GM12801 (cell line): ENCODE results near the gene RAB2B.

Experiments used
- TF ChIP-seq, protein P1 (sequence below): IDR thresholded peaks from one replicate; pipeline ENCODE4 v1.5.1; 2011; ENCODE audit warnings: control low read depth; ENCODE audit not compliant: insufficient read length; ENCODE audit errors: extremely low read depth

RAB2B gene

DNA sequence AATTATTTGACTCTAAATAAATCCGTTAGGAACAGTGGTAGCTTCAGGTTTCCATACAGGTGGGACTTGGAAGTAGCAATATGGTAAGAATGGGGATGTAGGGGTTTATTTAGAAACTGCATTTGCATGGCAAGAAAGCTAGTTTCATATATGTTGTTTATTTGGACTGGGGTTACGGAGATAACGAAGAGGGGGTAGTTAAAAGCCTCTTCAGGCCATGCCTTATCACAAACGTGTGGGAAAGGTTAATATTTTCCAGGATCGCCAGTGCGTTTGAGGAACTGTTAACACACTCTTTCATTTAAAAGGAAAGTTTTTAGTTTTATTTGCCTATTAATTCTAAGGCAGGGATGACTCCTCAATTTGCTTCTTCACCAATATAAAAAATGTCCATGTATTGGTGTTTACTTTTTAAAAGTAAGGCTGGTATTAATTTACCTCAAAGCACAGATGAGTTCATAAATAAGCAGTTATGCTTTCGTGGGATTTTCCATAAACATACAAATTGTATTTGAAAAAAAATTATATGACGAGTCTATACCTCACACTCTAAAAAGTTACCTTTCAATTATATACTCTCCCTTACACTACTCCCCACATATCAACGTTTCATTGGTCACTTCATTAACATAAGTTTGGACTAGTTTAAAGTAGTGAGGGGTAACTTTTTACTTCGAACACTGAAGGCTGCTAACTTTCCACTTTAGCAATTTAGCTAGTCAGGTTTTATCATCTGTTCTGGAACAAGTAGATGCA is 814 bp downstream of the RAB2B start:
- TF ChIP-seq, protein P1, sequence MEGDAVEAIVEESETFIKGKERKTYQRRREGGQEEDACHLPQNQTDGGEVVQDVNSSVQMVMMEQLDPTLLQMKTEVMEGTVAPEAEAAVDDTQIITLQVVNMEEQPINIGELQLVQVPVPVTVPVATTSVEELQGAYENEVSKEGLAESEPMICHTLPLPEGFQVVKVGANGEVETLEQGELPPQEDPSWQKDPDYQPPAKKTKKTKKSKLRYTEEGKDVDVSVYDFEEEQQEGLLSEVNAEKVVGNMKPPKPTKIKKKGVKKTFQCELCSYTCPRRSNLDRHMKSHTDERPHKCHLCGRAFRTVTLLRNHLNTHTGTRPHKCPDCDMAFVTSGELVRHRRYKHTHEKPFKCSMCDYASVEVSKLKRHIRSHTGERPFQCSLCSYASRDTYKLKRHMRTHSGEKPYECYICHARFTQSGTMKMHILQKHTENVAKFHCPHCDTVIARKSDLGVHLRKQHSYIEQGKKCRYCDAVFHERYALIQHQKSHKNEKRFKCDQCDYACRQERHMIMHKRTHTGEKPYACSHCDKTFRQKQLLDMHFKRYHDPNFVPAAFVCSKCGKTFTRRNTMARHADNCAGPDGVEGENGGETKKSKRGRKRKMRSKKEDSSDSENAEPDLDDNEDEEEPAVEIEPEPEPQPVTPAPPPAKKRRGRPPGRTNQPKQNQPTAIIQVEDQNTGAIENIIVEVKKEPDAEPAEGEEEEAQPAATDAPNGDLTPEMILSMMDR = no peak

DNA sequence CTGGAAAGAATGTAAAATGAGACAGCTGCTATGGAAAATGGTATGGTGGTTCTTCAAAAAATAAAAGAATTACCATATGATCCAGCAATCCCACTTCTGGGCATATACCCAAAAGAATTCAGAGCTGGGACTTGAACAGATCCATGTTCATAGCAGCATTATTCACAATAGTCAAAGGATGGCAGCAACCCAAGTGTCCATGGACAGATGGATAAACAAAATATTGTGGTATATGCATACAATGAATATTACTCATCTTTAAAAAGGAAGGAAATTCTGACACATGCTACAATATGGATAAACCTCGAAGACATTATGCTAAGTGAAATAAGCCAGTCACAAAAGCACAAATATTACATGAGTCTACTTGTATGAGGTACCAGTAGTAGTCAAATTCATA is 9.1 kb downstream of the RAB2B start:
- TF ChIP-seq, protein P1 = no peak

DNA sequence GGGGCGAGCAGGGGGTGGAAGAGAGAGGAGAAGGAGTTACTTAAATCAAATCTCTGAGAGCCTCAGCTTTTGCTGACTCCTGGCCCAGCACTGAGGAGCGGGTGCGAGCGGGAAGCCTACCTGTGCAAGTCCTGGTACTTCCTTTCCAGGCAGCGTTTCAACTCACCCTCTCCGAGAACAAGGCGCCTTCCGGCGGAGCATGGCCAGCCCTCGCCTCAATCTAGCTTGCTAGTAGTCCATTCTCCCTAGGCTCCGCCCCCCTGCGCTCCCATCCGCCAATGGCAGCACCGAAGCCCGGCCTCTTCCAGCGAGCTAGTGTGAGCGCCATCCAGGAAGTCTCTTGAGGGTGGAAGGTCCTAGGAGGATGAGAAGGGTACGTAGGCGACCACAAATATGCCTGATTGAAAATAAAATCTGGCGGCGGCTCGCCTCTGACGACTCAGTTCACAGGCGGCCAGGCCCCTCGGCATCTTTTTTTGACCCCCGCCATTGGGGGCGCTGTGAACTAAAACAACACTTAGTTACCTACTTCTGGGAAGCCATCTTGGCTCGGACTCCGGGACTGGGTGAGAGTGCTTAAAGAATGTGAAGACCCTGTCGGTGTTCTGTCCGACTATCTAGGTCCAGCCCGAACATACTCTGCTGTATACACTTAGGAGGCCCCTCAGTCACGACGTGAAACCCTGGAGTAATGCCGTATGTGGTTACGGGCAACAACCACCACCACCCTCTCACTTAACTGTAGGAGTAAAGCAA is 20.7 kb downstream of the RAB2B start, which contains the start of gene CHD8:
Gene CHD8, minus strand, starts transcription at position 212 of the 756 bp plus-strand sequence. CDS start 24,480 bp downstream, outside the sequence.
- TF ChIP-seq, protein P1 = no peak

DNA sequence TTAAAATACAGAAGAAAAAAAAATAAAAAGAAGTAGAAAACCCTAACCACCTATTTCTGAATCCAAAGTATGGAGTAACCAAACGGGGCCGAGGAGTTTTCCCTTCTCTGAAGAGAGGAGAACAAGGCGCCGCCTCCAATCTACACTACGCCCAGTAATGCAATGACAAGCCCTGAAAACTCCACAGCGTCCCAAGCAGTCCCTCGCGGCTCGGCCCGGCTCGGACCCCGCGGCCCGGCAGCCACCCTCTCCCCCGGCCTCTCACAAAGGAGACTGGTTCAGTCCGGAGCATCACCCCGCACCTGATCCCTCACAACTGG is 21.2 kb downstream of the RAB2B start:
- TF ChIP-seq, protein P1 = no peak

DNA sequence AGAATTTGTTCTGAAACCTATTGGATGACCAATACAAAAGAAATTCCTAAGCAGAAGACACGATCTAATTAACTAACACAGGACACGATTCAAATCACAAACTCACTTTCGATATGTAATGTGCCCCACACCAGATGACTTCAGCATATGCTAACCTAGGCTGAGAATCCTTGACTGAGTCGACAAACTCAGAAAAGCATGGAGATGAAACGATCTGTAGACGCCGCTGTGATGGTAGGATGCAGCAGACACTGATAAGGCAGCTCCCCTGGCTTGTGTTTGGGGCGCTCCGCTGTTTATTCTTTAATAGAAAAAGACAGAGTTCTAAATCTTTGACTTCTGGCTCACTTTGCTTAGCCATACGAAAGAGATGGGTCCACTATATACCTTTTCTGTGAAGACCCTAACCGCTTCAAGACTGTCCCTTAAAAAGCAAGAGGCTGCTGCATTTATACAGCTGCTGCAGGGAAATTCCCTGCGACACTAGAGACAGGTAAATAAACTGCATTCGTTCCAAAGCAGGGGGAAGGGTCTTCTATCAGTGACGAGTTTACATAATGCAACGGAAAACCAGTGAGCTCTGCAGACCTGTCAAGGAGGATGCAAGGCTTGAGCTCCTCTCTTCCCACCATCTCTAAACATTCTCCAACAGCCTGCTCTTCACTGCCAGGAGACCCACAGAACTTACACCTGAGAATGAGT is 21.8 kb downstream of the RAB2B start:
- TF ChIP-seq, protein P1 = no peak

DNA sequence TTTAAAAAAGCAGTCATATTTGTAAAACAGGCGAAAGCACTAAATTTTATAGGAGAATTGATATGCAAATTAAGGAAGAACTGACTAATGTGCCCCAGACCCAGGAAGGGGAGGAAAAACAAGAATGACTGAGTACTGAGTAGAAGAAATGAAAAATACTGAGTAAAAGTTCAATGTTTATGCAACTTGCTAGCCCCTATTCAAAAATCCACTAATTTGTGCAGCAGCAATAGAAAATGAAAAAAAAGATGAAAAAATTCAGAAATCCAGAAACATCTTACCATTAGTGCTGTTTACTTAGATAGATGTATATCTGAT is 26.9 kb downstream of the RAB2B start:
- TF ChIP-seq, protein P1 = no peak

DNA sequence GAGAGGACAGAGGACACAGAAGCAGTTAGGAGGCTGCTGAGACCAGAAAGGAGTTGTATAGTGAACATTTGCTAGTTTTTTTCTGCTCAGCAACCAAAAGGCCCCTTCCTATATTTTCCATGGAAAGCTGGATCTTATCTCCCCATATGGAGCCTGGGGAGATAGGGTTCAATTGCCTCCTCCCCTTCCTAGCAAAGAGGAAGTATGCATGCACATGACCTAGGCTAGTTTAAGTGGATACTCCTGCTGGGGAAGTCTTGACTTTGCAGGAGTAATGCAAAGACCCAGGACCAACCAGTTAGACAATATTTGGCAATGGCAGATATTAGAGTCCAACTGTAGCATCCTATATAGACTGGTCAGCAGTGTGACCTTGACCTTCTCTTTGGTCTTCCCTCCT is 35.9 kb downstream of the RAB2B start:
- TF ChIP-seq, protein P1 = no peak
